Mesothelial cell of epicardium (in vitro differentiated cells): ENCODE results near the gene GSG1L. TPM values are rescaled to one million over a fixed set of nuclear protein-coding genes. Genes with fewer than 3 reads are reported as not detected.

Source experiments
- DNase-seq, 2 experiments: peaks; one replicate each; pipeline ENCODE4 v3.0.0; 2021; ENCODE audit warnings: low spot score in 2 of 2; ENCODE audit not compliant: unreplicated experiment in 2 of 2
- H3K27ac Mint-ChIP-seq: 2 replicates; pipeline ENCODE4 v1.8.0; 2021; ENCODE audit warnings: mixed read lengths
- H3K27me3 Mint-ChIP-seq: 2 replicates; pipeline ENCODE4 v1.8.0; 2021; ENCODE audit warnings: low read depth, mixed read lengths
- H3K36me3 Mint-ChIP-seq: 2 replicates; pipeline ENCODE4 v1.8.0; 2021; ENCODE audit warnings: mixed read lengths
- H3K4me1 Mint-ChIP-seq: 2 replicates; pipeline ENCODE4 v1.8.0; 2021; ENCODE audit warnings: mixed read lengths
- H3K4me3 Mint-ChIP-seq: 2 replicates; pipeline ENCODE4 v1.8.0; 2021; ENCODE audit warnings: mild to moderate bottlenecking, moderate library complexity, mixed read lengths
- H3K9me3 Mint-ChIP-seq: 2 replicates; pipeline ENCODE4 v1.8.0; 2021; ENCODE audit warnings: mixed read lengths
- total RNA-seq: library from RNA; stranded (reverse); gene quantifications from 3 replicates; pipeline ENCODE4 v1.2.1, GENCODE V29; 2021
- TF ChIP-seq, protein P1 (sequence below): fragments of 200-600 bp; sonication (generic); IDR thresholded peaks from one replicate; pipeline ENCODE4 v1.5.0; 2021; ENCODE audit warnings: antibody characterized with exemption; ENCODE audit not compliant: unreplicated experiment

The GSG1L gene
- total RNA-seq, 1 donor from 2014 or later = 1.7 TPM

DNA sequence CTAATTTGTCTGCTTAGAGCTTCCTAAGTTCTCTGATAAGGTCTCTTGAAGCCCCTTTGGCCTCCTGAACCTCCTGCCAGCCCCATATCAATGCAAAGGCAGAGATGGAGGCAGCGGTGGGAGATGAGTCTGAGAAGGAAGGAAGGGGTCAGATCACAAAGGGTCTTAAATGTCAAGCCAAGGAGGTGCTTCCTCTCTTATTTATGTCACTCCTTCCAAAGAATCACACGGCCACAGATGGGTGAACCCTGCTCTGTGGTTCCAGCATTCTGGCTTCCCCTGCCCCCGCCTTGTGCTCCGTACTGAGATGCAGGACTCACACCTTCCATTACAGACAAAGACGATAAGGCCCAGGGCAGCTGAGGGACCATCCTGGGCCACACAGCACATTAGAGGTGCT, 96.3 kb downstream of the GSG1L start:
- H3K27me3 Mint-ChIP-seq = peaks cover 32% of the 10 kb centered on the region
- no peaks in the 10 kb centered on the region for H3K36me3 Mint-ChIP-seq
- DNase-seq = no peak
- no peak overlapping the region for H3K4me3 Mint-ChIP-seq
- H3K27ac Mint-ChIP-seq = no peak overlapping the region
- TF ChIP-seq, protein P1, sequence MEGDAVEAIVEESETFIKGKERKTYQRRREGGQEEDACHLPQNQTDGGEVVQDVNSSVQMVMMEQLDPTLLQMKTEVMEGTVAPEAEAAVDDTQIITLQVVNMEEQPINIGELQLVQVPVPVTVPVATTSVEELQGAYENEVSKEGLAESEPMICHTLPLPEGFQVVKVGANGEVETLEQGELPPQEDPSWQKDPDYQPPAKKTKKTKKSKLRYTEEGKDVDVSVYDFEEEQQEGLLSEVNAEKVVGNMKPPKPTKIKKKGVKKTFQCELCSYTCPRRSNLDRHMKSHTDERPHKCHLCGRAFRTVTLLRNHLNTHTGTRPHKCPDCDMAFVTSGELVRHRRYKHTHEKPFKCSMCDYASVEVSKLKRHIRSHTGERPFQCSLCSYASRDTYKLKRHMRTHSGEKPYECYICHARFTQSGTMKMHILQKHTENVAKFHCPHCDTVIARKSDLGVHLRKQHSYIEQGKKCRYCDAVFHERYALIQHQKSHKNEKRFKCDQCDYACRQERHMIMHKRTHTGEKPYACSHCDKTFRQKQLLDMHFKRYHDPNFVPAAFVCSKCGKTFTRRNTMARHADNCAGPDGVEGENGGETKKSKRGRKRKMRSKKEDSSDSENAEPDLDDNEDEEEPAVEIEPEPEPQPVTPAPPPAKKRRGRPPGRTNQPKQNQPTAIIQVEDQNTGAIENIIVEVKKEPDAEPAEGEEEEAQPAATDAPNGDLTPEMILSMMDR = no peak
- H3K4me1 Mint-ChIP-seq = no peaks in the 10 kb centered on the region
- H3K9me3 Mint-ChIP-seq = peaks cover 16% of the 10 kb centered on the region

GRCh38 chr16:27966756-27967155, 96.8 kb downstream of the GSG1L start:
- Mint-ChIP-seq H3K27ac (no peak overlapping the region), H3K4me1 (no peaks in the 10 kb centered on the region), H3K9me3 (peaks cover 12% of the 10 kb centered on the region), H3K4me3 (no peak overlapping the region), H3K27me3 (peaks cover 28% of the 10 kb centered on the region), H3K36me3 (no peaks in the 10 kb centered on the region)
- no peak for DNase-seq
- TF ChIP-seq, protein P1 = no peak

DNA sequence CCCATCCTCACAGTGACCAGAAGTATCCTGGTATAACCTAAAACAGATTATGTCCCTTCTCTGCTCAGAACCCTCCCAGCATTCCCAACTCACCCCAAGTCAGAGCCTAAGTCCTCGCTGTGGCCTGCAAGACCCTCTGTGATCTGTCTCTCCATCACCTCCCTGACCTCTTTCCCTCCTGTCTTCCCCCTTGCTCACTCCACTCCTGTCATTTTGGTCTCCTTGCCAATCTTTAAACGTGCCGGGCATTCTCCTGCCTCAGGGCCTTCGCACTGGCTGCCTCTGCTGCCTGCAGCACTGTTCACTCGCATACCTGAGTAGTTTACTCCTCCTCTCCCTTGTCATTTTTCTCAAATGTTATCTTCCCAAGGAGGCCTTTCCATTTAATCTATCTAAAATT, 97.7 kb downstream of the GSG1L start:
- no peaks in the 10 kb centered on the region for H3K36me3 Mint-ChIP-seq
- H3K27ac Mint-ChIP-seq = no peak overlapping the region
- TF ChIP-seq, protein P1 = no peak

DNA sequence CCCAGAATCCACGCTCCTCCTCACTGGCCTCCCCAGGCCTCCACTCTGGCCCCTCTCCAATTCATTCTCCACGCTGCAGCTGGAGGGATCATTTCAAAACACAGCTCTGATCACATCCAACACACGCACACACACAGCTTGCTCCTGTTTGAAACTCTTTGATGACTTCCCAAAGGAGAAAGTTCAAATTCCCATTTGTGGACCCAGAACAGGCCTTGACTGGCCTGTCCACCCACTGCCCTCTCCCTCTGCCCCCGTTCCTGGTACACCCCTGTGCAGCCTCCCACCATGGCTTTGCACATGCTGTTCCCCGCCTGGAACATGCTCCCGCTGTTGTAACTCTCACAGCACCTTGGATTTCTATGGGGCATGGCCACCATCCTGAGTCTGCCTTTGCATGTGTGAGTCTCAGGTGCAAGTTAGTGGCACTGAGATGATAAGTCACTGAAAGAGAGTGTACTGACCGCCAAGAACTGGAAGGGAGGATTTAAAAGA, 100.0 kb downstream of the GSG1L start:
- Mint-ChIP-seq H3K4me1 (no peaks in the 10 kb centered on the region), H3K9me3 (no peaks in the 10 kb centered on the region), H3K4me3 (no peak overlapping the region), H3K27me3 (peaks cover 27% of the 10 kb centered on the region), H3K27ac (no peak overlapping the region), H3K36me3 (no peaks in the 10 kb centered on the region)
- DNase-seq = no peak
- TF ChIP-seq, protein P1 = no peak

More for the DNA sequence above, 97.7 kb downstream of the GSG1L start:
- Mint-ChIP-seq H3K4me1 (no peaks in the 10 kb centered on the region), H3K27me3 (peaks cover 25% of the 10 kb centered on the region), H3K4me3 (no peak overlapping the region), H3K9me3 (peaks cover 7% of the 10 kb centered on the region)
- DNase-seq = no peak

DNA sequence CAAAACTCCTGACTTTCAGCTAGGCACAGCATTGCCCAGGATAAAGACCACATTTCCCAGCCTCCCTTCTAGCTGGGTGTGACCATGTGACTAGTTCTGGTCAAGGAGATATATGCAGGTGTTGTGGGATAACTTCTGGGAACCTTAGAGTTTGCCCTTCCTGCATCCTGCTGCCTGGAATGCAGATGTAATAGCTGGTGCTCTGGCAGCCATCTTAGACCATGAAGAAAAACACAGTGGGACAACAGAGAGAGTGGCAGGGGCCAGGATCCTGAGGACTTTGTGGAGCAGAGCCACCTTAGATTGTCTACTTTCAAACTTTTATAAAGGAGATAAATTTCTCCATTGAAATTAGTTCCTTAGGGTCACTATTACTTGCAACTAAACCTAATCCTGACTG, 101.3 kb downstream of the GSG1L start:
- TF ChIP-seq, protein P1 = no peak
- Mint-ChIP-seq H3K9me3 (peaks cover 7% of the 10 kb centered on the region), H3K27ac (no peak overlapping the region), H3K4me3 (no peak overlapping the region), H3K27me3 (peaks cover 27% of the 10 kb centered on the region), H3K4me1 (no peaks in the 10 kb centered on the region), H3K36me3 (no peaks in the 10 kb centered on the region)
- DNase-seq = no peak

- Mint-ChIP-seq H3K4me1 (no peaks in the 10 kb centered on the region), H3K9me3 (peaks cover 12% of the 10 kb centered on the region), H3K4me3 (no peak overlapping the region), H3K27me3 (peaks cover 21% of the 10 kb centered on the region), H3K36me3 (no peaks in the 10 kb centered on the region), H3K27ac (no peak overlapping the region)
- no peak for DNase-seq
- TF ChIP-seq, protein P1 = no peak
Observed at GRCh38 chr16:27961296-27961620, 102.3 kb downstream of the GSG1L start.
